Eye (tissue), 1 donor: Measurements from ENCODE around the gene PRM2.
A peak's percentile ranks its signal among the peaks of the same experiment; 100 is the strongest.

Experiments used
- DNase-seq: peaks from one replicate; pipeline ENCODE4 v3.0.0-alpha.2; 2015

Gene PRM2

DNA sequence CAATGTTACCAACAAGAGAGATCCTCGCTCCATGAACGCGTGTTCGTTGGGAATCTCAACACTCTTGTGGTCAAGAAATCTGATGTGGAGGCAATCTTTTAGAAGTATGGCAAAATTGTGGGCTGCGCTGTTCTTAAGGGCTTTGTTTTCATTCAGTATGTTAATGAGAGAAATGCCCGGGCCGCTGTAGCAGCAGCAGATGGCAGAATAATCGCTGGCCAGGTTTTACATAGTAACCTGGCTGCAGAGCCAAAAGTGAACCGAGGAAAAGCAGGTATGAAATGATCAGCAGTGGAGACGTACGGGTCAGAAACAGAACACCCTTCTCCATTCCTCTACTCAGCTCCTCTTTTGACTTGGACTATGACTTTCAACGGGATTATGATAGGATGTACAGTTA is 33.6 kb downstream of the PRM2 start:
- no peak for DNase-seq

DNA sequence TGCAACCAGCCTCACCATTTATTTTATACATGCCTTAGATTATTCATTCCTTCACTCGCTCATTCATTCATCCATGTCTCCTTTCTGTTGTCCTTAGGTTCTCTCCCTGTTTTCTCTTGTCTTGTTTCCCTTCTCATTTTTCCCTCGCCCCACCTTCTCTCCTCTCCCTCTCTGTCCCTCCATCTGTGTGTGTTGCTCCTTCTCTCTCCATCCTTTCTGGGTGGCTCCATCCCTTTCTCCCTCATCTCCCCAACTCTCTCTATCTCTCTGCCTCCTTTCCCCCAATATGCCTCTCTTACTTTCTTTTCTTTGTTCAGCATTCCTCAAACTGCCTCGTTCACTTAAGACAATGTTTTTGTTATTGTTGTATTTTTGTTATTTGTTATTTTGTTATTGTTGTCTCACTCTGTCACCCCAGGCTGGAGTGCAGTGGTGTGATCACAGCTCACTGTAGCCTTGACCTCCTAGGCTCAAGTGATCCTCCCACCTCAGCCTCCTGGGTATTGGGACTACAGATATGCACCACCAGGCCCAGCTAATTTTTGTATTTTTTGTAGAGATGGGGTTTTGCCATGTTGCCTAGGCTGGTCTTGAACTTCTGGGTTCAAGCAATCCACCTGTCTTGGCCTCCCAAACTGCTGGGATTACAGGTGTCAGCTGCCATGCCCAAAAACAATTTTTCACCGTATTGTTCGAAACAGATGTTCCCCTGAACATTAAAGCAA is 34.6 kb downstream of the PRM2 start:
- DNase-seq: no peak

DNA sequence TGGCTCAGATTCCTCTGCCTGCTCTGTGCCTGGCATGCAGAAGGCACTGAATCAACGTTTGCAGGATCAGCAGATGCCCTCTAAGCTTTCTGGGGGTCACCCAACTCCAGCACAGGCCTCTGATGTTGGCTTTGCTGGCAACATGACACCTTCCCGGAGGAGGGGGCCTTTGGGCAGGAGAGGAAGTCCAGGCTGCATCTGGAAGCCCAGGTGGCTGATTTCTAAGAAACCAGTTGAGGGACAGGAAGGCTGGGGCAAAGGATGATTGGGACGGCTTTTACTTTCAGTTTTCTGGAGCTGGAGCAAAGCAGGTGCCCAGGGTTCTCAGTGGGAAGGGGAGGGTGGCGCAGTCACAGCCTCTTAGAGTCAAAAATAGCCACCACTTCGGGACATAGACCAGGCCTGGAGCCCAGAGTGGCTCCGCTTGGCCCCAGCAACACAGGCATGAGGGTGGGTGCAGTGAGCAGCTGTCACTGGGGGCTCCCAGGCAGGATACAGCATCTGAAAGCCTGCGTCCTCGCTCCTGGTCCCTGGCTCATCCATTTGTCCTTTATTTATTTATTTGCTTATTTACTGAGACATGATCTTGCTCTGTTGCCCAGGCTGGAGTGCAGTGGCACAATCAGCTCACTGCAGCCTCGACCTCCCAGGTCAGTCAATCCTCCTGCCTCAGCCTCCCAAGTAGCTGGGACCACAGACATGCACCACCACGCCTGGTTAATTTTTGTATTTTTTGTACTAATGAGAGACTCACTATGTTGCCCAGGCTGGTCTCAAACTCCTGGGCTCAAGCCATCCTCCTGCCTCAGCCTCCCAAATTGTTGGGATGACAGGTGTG is 35.4 kb downstream of the PRM2 start:
- no peak for DNase-seq

DNA sequence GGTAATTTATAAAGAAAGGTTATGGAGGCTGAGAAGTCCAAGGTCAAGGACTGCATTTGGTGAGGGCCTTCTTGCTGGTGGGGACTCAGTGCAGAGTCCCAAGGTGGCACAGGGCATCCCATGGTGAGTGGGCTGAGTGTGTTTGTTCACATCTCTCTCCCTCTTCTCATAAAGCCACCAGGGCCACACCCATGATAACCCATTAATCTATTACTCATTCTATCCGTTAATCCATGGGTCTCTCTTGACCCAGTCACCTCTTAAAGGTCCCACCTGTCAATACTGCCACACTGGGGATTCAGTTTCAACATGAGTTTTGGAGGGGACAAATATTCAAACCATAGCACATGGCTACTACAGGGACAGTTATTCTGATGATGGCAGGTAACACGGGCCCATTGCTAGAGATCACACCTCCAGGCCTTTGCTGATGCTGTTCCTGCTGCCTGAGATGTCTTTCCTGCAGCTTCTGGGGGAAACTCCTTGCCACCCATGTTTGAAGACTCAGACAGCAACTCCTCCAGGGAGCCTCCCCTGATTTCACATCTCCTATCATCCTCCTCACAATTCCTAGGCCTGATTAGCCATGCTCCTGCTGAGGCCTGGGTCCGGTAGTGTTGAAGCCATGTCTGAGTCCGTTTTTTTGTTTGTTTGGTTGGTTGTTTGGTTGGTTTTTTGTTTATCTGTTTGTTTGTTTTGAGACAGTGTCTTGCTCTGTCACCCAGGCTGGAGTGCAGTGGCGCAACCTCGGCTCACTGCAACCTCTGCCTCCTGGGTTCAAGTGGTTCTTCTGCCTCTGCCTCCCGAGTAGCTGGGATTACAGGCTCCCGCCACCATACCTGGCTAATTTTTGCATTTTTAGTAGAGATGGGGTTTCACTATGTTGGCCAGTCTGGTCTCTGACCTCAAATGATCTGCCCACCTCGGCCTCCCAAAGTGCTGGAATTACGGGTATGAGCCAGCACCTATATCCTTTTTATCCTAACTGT is 36.3 kb downstream of the PRM2 start:
- no peak for DNase-seq

DNA sequence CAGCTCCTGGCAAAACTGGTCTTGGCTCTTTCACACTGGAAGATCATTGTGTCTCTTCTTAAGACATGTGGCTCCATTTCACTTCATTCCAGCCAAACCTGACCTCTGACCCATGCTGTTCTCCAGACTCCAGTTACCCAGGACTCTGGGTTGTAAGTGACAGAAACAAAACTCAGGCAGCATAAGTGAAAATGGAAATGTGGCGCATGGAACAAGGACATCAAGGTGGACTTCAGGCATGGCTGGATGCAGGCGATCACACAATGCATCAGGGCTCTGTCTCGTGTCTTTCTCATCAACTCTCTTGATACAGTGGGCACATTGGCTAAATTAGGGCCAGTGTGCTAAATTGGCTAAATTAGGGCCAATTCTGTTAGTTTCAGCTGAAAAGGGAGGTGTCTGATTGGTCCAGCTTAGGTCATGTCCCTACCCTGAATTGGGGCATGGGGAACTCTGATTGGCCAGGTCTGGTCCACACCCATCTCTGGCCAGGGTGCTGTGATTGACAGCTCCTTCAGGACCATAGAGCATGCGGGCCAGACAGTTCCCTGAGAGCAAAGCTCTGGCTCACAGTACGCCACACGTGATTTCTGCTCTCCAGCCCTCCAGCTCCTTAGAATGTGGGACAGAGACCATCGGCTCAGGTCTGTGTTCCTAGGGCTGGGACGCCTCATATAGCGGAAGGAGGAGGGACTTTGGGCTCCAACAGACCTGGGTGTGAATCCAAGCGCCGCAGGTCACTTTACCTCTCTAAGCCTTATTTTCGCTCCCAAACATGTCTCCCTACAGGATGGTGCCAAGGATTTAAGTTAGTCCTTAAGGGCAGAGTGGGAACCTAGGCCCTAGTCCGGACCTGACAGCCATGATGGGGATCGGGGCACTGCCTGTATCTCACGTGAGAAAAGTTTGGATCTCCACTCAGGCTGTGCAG is 37.7 kb downstream of the PRM2 start:
- no peak for DNase-seq

DNA sequence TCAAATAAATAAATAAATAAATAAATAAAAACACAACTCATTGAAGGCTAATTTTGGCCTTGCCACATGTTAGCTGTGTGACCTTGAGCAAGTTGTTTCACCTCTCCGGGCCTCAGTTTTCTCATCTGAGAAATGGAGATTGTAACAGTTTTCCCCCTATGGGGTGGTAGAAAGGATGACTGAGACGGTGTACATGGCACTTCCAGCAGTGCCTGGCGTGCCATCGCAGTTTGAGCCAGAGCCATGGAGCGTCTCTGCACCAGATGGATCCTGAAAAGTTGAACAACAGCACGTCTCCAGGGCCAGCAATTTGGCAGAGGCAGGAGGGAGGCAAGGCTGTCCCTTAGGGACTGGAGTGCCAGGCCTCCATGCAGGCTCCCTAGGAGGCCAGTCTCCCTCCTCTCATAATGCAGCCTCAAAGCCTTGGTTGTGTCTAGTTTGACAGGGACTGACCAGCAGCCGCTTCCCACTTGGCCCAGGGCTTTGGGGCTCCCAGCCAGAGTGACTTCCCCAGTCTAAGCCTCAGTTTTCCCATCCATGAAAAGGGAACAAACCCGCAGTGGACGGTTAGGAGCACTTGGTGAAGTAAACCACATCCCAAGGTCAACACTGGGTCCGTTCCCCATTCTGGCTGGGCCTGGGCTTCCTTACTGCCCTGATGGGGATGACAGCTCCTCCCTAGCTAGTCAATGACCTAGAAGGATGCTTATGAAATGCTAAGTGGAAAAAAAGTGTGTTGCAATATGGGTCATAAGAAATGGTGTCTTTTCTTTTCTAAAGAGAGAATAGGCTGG is 39.6 kb downstream of the PRM2 start:
- DNase-seq: no peak

DNA sequence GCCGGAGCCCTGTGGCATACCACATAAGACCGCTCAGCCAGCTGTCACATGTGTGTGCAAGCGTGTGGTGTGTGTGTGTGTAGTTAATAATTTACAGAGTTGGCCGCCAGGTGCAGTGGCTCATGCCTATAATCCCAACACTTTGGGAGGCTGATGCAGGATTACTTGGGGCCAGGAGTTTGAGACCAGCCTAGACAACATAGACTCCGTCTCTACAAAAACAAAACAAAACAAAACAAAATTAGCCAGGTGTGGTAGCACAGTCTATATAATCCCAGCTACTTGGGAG is 40.6 kb downstream of the PRM2 start:
- DNase-seq: no peak

DNA sequence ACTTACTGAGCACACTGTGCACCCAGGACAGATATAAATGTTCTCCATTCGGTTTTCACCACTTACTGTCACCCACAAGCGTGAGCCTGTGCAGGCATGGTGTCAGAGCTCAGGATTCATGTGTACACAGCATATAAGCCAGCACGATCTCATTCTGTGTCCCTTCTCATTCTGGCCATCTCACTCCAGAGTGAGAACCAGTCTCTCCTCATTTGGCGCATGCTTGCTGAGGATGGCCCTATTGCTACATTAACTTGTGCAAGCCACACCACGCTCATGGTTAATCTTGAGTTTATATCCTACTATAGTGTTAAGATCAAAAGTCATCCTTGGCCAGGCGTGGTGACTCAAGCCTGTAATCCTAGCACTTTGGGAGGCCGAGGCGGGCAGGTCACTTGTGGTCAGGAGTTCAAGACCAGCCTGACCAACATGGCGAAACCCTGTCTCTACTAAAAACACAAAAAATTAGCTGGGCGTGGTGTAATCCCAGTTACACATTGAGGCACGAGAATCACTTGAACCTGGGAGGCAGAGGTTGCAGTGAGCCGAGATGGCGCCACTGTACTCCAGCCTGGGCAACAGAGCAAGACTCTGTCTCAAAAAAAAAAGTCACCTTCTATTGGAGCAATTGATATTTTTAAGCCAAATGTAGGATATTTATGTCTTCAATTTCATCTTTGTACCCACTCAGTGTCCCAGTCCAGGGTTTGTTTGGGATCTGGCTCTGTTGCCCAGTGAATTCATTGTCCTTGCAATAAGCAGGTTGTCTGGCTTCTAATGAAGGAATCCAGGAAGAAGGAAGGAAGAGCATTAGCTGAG is 41.2 kb downstream of the PRM2 start:
- DNase-seq: no peak

DNA sequence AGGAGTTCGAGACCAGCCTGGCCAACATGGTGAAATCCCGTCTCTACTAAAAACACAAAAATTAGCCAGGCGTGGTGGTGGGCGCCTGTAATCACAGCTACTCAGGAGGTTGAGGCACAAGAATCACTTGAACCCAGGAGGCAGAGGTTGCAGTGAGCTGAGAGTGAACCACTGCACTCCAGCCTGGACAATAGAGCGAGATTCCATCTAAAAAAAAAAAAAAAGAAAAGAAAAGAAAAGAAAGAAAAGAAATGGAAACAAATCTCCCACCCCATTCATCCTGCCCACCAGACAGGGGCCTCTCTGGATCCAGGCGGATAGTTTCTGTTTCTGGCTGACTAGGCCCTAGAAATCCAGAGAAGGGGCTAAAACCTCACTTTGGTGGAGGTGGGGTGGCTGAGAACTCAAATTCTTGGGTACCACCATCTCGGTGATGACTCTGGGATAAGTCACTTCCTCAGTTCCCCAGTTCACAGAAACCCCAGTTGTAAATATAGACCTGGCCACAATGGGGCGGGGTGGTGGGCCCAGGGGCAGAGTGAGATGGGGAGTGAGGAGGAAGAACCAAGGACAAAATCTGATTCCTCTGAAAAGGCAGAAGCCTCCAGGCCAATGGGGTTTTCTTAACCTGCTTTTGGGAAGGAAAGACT is 42.4 kb downstream of the PRM2 start:
- no peak for DNase-seq

DNA sequence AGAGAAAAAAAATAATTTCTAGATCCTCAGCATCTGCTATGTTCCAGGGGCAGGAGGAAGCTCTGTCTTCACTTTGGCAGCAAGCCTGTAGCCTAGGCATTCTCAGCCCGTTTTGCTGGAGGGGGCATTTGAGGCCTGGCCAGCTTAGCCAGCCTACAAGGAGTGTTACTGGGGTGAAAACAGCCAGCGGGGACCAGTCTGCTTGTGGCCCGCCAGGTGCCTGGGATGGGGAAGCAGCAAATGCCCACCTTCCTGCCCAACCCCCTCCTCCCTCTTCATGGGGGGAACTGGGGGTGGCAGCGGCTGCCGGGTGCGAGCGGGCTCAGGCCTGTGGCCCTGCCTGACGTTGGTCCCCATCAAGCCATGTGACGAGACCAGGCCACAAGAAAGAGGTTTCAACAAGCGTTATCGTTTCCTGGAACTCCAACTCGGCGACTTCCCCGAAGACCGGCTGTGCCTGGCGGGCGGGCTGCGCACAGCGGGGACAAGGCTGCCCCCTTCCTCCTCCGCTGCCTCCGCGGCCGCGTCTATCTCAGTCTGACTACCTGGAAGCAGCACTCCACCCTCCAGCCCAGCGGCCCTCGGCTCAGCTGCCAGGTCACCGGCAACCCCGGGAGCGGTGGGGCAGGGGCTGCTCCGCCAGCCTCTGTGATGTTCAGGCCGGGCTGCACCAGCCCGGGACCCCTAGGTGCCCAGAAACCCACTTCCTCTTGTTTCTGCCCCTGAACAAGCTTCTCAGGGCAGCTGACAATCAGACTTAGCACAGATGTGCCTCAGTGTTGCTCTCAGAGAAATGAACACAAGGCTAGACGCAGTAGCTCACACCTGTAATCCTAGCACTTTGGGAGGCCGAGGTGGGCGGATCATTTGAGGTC is 43.2 kb downstream of the PRM2 start:
- DNase-seq: peak; percentile 28

DNA sequence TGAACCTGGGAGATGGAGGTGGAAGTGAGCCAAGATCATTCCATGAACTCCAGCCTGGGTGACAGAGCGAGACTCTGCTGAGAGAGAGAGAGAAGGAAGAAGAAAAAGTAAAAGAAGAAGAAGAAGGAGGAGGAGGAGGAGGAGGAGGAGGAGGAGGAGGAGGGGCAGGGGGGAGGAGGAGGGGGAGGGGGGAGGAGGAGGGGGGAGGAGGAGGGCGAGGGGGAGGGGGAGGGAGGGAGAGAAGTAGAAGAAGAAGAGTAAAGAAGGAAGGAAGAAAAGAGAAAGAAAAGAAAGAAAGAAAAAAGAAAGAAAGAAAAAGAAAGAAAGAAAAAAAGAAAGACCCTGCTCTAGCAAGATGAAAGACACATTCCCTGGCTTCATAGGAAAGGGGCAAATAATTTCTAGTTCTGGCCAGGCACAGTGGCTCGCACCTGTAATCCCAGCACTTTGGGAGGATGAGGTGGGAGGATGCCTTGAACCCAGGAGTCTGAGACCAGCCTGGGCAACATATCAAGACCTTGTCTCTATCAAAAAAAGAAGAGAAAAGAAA is 43.9 kb downstream of the PRM2 start:
- no peak for DNase-seq

DNA sequence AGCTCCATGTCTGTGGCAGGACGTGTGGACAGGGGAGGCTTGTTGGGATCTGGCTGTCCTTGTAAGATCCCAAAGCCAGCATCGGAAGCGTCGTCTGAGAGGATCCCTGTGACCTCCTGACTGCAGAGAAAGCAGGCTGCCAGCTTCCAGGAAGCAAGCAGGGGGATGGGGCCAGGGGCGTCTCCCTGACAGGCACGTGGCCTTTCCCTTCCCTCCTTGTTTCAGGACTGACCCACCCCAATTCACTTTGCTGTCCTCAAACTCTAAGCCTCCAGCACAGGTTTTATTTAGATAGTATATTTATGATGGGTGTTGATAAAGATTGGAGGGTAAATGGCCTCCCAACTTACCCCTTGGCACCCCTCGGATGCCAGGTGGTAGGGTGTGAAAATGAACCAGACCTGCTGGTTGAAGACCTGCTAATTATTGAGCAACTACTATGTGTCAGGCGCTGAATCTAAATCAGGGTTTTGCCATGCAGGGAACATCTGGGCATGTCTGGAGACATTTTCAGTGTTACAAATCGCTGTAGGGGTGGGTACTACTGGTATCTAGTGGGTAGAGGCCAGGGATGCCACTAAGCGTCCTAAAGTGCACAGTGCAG is 44.8 kb downstream of the PRM2 start:
- DNase-seq: no peak

DNA sequence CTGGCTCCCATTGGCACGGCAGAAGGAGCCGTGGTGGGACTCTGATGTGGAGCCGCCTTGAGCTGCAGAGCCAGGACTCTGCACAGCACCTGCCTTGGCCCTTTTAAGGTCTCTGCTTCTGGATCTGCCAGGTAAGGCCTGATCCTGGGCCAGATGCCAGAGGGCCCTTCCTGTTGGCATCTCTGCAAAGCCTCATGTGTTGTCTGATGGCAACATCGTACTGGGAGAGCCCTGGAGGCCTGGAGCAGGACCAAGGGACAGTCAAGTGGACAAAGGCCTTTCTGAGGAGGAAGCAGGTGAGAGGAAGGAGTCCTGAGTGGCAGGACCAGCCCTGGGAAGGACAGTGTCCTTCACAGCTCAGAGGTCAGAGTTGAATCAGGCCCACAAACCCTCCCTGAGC is 46.4 kb downstream of the PRM2 start:
- no peak for DNase-seq

DNA sequence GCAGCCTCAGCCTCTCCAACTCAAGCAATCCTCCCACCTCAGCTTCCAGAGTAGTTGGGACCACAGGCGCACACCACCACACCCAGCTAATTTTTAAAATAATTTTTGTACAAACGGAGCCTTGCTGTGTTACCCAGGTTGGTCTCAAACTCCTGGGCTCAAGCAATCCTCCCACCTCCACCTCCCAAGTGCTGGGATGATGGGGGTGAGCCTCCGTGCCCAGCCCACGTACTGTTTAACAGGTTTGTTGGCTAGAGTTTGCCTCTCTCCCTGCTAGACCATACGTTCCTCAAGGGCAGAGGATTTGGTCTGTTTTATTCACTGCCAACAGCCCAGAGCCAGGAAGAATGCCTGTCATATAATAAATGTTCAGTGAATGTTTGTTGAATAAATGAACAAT is 46.8 kb downstream of the PRM2 start:
- no peak for DNase-seq

DNA sequence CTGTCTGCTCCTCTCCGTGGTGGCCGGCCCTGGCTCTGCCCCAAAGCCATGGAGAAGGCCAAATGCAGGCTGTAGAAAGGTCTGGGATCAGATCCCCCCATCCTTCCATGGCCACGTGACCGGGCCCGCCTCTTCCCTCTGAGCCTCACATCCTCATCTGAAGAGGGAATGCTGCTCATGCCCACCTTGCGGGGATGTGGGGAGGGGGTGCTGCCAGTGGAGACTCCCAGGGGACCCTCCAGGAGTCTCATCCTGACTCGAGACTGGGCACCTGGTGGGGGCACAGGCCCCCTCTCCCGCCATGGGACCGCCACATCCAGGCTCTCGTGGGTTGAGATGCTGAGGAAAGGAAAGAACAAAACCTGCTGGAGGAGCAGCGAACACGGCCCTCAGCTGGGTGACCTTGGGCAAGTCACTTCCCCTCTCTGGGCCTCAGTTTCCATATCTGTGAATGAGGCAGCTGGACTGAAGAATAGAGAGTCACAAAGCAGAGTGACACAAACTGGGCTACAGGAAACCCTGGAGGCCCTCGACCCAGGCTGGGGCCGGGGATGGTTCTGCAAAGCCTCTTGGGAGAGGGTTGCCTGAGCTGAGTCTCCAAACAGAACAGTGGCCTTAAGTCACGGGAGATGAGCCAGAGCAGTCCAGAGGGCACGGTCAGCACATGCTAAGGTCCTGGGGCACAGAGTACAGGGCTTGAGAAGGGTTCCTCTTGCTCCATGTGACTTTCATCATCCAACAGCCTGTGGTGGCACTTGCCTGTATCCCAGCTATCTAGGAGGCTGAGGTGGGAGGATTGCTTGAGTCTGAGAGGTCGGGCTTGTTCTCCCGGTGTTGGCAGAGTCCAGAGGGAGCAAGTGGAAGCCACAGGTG is 50.4 kb downstream of the PRM2 start:
- DNase-seq: no peak
